C4-2B (cell line): ENCODE results near the gene SEC23IP.

Experiments
- ZFX ChIP-seq: fragments of 450-650 bp; IDR thresholded peaks from 2 replicates; pipeline ENCODE4 v1.6.1; 2017
- TF ChIP-seq, protein P1 (sequence below): fragments of 450-650 bp; conservative IDR thresholded peaks from 2 replicates; pipeline ENCODE4 v1.5.1; 2017; ENCODE audit warnings: mild to moderate bottlenecking

DNA sequence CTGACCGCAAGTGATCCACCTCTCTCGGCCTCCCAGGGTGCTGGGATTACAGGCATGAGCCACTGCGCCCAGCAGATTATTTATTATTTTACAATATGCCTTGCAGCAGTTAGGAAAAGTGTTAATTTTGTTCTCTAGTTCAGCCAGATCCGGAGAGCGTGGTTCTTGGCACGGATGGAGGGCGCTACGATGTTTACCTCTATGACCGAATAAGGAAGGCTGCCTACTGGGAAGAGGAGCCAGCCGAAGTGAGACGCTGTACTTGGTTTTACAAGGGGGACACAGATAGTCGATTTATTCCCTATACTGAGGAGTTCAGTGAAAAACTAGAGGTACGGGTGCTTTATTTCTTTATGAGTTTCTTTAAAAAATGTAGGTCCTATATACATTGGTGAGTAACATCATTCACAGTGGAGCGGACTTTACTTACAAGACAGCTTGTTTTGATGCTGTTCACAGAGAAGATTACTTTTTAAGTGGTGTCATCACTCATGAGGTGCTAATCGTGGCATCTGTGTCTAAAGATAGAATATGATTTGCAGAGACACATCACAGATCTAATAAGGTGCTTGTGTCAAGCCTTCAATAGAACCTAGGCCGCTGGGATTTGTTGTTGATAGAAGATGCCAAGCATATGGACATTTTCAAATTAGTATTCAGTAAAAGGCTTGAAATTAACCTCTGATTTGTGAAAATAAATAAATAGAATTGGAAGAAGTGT is 11.6 kb downstream of the SEC23IP start:
- TF ChIP-seq, protein P1, sequence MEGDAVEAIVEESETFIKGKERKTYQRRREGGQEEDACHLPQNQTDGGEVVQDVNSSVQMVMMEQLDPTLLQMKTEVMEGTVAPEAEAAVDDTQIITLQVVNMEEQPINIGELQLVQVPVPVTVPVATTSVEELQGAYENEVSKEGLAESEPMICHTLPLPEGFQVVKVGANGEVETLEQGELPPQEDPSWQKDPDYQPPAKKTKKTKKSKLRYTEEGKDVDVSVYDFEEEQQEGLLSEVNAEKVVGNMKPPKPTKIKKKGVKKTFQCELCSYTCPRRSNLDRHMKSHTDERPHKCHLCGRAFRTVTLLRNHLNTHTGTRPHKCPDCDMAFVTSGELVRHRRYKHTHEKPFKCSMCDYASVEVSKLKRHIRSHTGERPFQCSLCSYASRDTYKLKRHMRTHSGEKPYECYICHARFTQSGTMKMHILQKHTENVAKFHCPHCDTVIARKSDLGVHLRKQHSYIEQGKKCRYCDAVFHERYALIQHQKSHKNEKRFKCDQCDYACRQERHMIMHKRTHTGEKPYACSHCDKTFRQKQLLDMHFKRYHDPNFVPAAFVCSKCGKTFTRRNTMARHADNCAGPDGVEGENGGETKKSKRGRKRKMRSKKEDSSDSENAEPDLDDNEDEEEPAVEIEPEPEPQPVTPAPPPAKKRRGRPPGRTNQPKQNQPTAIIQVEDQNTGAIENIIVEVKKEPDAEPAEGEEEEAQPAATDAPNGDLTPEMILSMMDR: no peak
- TF ChIP-seq ZFX: no peak
